Progenitor cell of endocrine pancreas (in vitro differentiated cells): Measurements from ENCODE around the gene PXMP2. TPM values are rescaled to one million over a fixed set of nuclear protein-coding genes. Genes with fewer than 3 reads are reported as not detected.

Experiments used
- total RNA-seq: library from RNA; stranded (reverse); gene quantifications from 2 replicates; pipeline ENCODE4 v1.2.1, GENCODE V29; 2021

PXMP2 gene
- total RNA-seq, 1 donor from 2014 or later: 25.0 TPM

Other genes with a start within 250 kb of the PXMP2 start
- gene FBRSL1, start 197.4 kb upstream of the PXMP2 start, total RNA-seq: 195 and 199 TPM in 2 replicates
- not detected in 2 replicates for gene LRCOL1, start 77.0 kb upstream of the PXMP2 start, total RNA-seq
- gene P2RX2, start 68.8 kb upstream of the PXMP2 start, total RNA-seq: 0.19 TPM in 1 of 2 replicates, not detected in the other
- 121 and 129 TPM in 2 replicates for gene POLE, start 245 bp upstream of the PXMP2 start, total RNA-seq
- 39.6 and 44.4 TPM in 2 replicates for gene PGAM5, start 23.3 kb downstream of the PXMP2 start, total RNA-seq
- gene ANKLE2, start 74.2 kb downstream of the PXMP2 start, total RNA-seq: 81.1 and 83.7 TPM in 2 replicates
- 44.6 and 47.5 TPM in 2 replicates for gene GOLGA3, start 141.3 kb downstream of the PXMP2 start, total RNA-seq
- gene CHFR, start 200.0 kb downstream of the PXMP2 start, total RNA-seq: 48.1 and 51.4 TPM in 2 replicates